GM12878 (cell line): ENCODE data around the gene CACNA1S. TPM values are rescaled to one million over a fixed set of nuclear protein-coding genes. Genes with fewer than 3 reads are reported as not detected.

ENCODE experiments used
- ATAC-seq: fragments of 200-7000 bp; cut with Tn5 transposase; 3 replicates; pipeline ENCODE4 v1.9.1; 2020; ENCODE audit warnings: mild to moderate bottlenecking, moderate library complexity
- BruUV-seq: library from RNA; stranded (reverse); fragments of 400-500 nt; replicated peaks from 2 replicates; lab custom pipeline; 2021; lab: Mats Ljungman, UMichigan
- CTCF ChIA-PET: fragments of 300-600 bp; sonication (Branson Sonifier 250); formaldehyde crosslinking; extraction: SDS; loops from one replicate; lab custom pipeline; 2021; ENCODE audit warnings: inconsistent platforms; lab: Yijun Ruan, JAX
- POLR2A ChIA-PET: fragments of 350-600 bp; formaldehyde crosslinking; extraction: SDS; loops from one replicate; lab custom pipeline; 2021; ENCODE audit warnings: inconsistent platforms; lab: Charles Lee
- RAD21 ChIA-PET: fragments of 300-600 bp; sonication (Branson Sonifier 250); formaldehyde crosslinking; loops from one replicate; lab custom pipeline; 2023; ENCODE audit warnings: antibody characterized with exemption; ENCODE audit not compliant: unreplicated experiment; lab: Charles Lee
- SMC1A ChIA-PET: fragments of 300-600 bp; sonication (Branson Sonifier 250); formaldehyde crosslinking; loops from one replicate; lab custom pipeline; 2023; ENCODE audit not compliant: unreplicated experiment, uncharacterized antibody; lab: Charles Lee
- DNase-seq: peaks from one replicate; pipeline ENCODE4 v3.0.0-alpha.2; 2011; ENCODE audit warnings: low read depth, low spot score
- FAIRE-seq: peaks from 3 replicates; lab custom pipeline; 2011; peaks lifted over from hg19 to GRCh38; lab: Jason Lieb, UNC
- H2AFZ ChIP-seq: 2 replicates; pipeline ENCODE4 v1.6.0; 2011; ENCODE audit warnings: low read depth, low read length, control low read depth; ENCODE audit not compliant: control insufficient read depth
- H3K27ac ChIP-seq: 2 replicates; pipeline ENCODE4 v1.5.1; 2011; ENCODE audit warnings: control low read depth; ENCODE audit not compliant: control insufficient read depth, insufficient read depth
- H3K27me3 ChIP-seq, 2 experiments: replicated peaks in 1 of 2; 2 replicates each; pipeline versions ENCODE4 v1.6.0 to v1.6.1; 2011; ENCODE audit warnings: low read length in 1 of 2; ENCODE audit not compliant: control insufficient read depth in 2 of 2, insufficient read depth in 2 of 2
- H3K36me3 ChIP-seq, 2 experiments: 2 replicates each; pipeline ENCODE4 v1.5.1; 2011; ENCODE audit warnings: low read length in 1 of 2; ENCODE audit not compliant: control insufficient read depth in 2 of 2, insufficient read depth in 2 of 2
- H3K4me1 ChIP-seq: 2 replicates; pipeline ENCODE4 v1.6.1; 2011; ENCODE audit warnings: mild to moderate bottlenecking, low read length, moderate library complexity, mixed read lengths; ENCODE audit not compliant: control insufficient read depth, insufficient read depth
- H3K4me2 ChIP-seq: 2 replicates; pipeline ENCODE4 v1.6.0; 2011; ENCODE audit warnings: control low read depth; ENCODE audit not compliant: control insufficient read depth, insufficient read depth
- H3K4me3 ChIP-seq: fragments of 200-600 bp; sonication (generic); 2 replicates; pipeline ENCODE4 v1.5.1; 2016
- H3K79me2 ChIP-seq: 2 replicates; pipeline ENCODE4 v1.6.0; 2011; ENCODE audit warnings: low read length; ENCODE audit not compliant: control insufficient read depth, insufficient read depth
- H3K9ac ChIP-seq: 2 replicates; pipeline ENCODE4 v1.8.0; 2011; ENCODE audit warnings: low read length, control low read depth, mixed read lengths; ENCODE audit not compliant: control insufficient read depth, insufficient read depth
- H3K9me3 ChIP-seq: replicated peaks from 3 replicates; pipeline ENCODE4 v1.5.1; 2011; ENCODE audit warnings: mild to moderate bottlenecking, low read length; ENCODE audit not compliant: control insufficient read depth, insufficient read depth
- H4K20me1 ChIP-seq: 2 replicates; pipeline ENCODE4 v1.6.0; 2011; ENCODE audit not compliant: control insufficient read depth, insufficient read depth
- BCL11A ChIP-seq: IDR thresholded peaks from 2 replicates; pipeline ENCODE4 v1.6.1; 2011; ENCODE audit warnings: low read depth, low read length
- FOS ChIP-seq: IDR thresholded peaks from 3 replicates; pipeline ENCODE4 v1.6.1; 2011; ENCODE audit warnings: borderline replicate concordance; ENCODE audit not compliant: insufficient read length; ENCODE audit errors: extremely low read depth
- NR2F1 ChIP-seq: fragments of 450-650 bp; conservative IDR thresholded peaks from 2 replicates; pipeline ENCODE4 v1.6.1; 2017; ENCODE audit warnings: mild to moderate bottlenecking
- PML ChIP-seq: IDR thresholded peaks from 2 replicates; pipeline ENCODE4 v1.6.1; 2012; ENCODE audit warnings: low read length, inconsistent platforms
- POU2F2 ChIP-seq: IDR thresholded peaks from 3 replicates; pipeline ENCODE4 v1.6.1; 2011; ENCODE audit warnings: low read depth, mild to moderate bottlenecking, low read length, borderline replicate concordance
- RBBP5 ChIP-seq: fragments of 200-600 bp; sonication (generic); conservative IDR thresholded peaks from 2 replicates; pipeline ENCODE4 v1.6.1; 2016
- RELA ChIP-seq: fragments of 450-650 bp; IDR thresholded peaks from 2 replicates; pipeline ENCODE4 v1.8.0; 2014; ENCODE audit warnings: borderline replicate concordance; ENCODE audit not compliant: partially characterized antibody
- SMAD5 ChIP-seq: IDR thresholded peaks from 2 replicates; pipeline ENCODE4 v1.6.1; 2016; ENCODE audit warnings: antibody characterized with exemption, low read depth
- SPI1 ChIP-seq: IDR thresholded peaks from 2 replicates; pipeline ENCODE4 v1.6.1; 2011; ENCODE audit warnings: low read depth, mild to moderate bottlenecking, low read length, moderate library complexity, borderline replicate concordance; ENCODE audit not compliant: insufficient read depth
- TCF7 ChIP-seq: IDR thresholded peaks from 2 replicates; pipeline ENCODE4 v1.6.1; 2014; ENCODE audit warnings: antibody characterized with exemption, borderline replicate concordance
- ZNF24 ChIP-seq: fragments of 450-650 bp; IDR thresholded peaks from 2 replicates; pipeline ENCODE4 v1.6.1; 2017; ENCODE audit warnings: antibody characterized with exemption, mild to moderate bottlenecking
- WGBS: methylation state at CpG from one replicate; pipeline ENCODE4 v1.1.6; 2016; ENCODE audit warnings: low lambda C conversion rate; ENCODE audit not compliant: insufficient replicate concordance, insufficient coverage; ENCODE audit errors: missing lambda C conversion rate; 5-methylcytosine and 5-hydroxymethylcytosine counted together
- in situ Hi-C: fragments of 300-500 bp; cut with MboI; formaldehyde crosslinking; loops from 9 replicates; pipeline ENCODE4 v1.14.3; 2018; ENCODE audit warnings: mixed read lengths
- intact Hi-C: fragments of 100-400 bp; cut with micrococcal nuclease; formaldehyde crosslinking; loops from one replicate; pipeline ENCODE4 v1.14.2; 2022; ENCODE audit not compliant: unreplicated experiment
- polyA plus RNA-seq, 11 experiments: library from polyadenylated mRNA; depleted of rRNA in 4 of 11; unstranded in 6 of 11; stranded (reverse) in 5 of 11; fragments of >200 nt; fragmentation: Nextera tagmentation in 4 of 11; fragmentation: Illumina TruSeq in 1 of 11; extraction: Ambion mirVana in 4 of 11; extraction: Trizol in 1 of 11; gene quantifications; 1 replicate in 1 of 11; 2 replicates in 10 of 11; pipeline versions ENCODE4 v1.2.1 to v1.2.3, GENCODE V29; 2011 to 2016; ENCODE audit warnings: inconsistent platforms in 2 of 11, missing spikeins in 2 of 11, low read depth in 1 of 11
- total RNA-seq, 4 experiments: library from RNA; depleted of rRNA in 3 of 4; stranded (reverse); fragments of >200 nt in 3 of 4; fragmentation: Illumina TruSeq in 1 of 4; extraction: Trizol in 1 of 4; gene quantifications; 2 replicates each; pipeline versions ENCODE4 v1.2.1 to v1.2.3, GENCODE V29; 2013 to 2021
- TF ChIP-seq, protein P1 (sequence below): fragments of 450-650 bp; IDR thresholded peaks from 2 replicates; pipeline ENCODE4 v1.6.1; 2017; ENCODE audit warnings: mild to moderate bottlenecking, moderate library complexity
- TF ChIP-seq, protein P2 (sequence below): fragments of 450-650 bp; IDR thresholded peaks from 2 replicates; pipeline ENCODE4 v1.6.1; 2018; ENCODE audit warnings: mild to moderate bottlenecking, low read depth, moderate library complexity; ENCODE audit not compliant: partially characterized antibody
- TF ChIP-seq, protein P3 (sequence below): fragments of 450-650 bp; IDR thresholded peaks from 2 replicates; pipeline ENCODE4 v1.6.1; 2018; ENCODE audit warnings: borderline replicate concordance, mild to moderate bottlenecking; ENCODE audit not compliant: partially characterized antibody

CACNA1S gene
- total and polyA plus RNA-seq, 10 of the 15 experiments (the other 5 are each of a cell fraction or from before 2014, with no cell fraction given) = under 0.01 to 0.04 (median 0.02) TPM; not detected in 6

DNA sequence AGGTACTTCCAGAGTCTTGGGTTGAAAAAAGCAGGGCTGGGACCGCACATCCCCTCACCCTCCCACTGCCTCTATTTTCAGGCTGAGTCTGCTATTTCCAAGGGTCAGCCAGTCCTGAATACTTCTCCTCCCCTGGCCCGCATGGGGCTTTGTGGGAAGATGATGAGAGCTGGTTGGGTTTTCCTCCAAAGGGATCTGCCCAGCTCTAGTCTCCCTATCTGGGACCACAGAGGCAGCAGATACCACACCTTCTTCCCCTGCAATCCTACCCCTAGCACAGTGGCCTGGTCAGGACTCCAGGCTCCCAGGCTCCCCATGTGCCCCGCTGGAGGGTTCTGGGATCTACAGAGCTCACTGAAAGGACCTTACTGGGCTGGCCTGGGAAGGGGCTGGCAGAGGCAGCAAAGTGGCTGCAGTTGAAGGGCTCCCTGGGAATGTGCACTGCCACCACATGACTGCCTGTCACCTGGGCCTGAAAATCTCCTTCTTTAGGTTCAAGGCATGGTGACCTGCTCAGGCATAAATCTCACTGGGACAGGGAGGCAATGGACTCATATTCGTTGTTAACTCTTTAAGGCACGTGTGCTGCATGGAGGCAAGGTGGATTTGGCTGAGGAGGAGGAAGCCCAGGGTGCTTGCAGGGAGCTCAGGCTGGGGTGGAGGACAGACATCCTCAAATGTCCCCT lies 13.1 kb downstream of the CACNA1S start:
- H2AFZ ChIP-seq = no peak overlapping the region
- BruUV-seq = no TSS peak

More for the DNA sequence above, 13.1 kb downstream of the CACNA1S start:
- Histone ChIP-seq H4K20me1 (no peaks in the 10 kb centered on the region), H3K4me2 (no peak overlapping the region), H3K4me1 (no peaks in the 10 kb centered on the region; the same call in 1 of the 2 replicates), H3K9me3 (no peaks in the 10 kb centered on the region), H3K79me2 (no peaks in the 10 kb centered on the region), H3K36me3 (no peaks in the 10 kb centered on the region), H3K4me3 (no peak overlapping the region), H3K27me3 (peaks cover 0 to 4% of the 10 kb centered on the region in 2 experiments; a peak in 3 of 4 replicates), H3K27ac (no peak overlapping the region), H3K9ac (no peak overlapping the region)
- ATAC-seq = no peak
- in situ Hi-C loops = no loop called here
- TF ChIP-seq PML (no peak), SPI1 (no peak), NR2F1 (no peak), RBBP5 (no peak), SMAD5 (no peak), BCL11A (no peak), TCF7 (no peak), ZNF24 (no peak), RELA (no peak), FOS (no peak), POU2F2 (no peak)
- TF ChIP-seq, protein P1, sequence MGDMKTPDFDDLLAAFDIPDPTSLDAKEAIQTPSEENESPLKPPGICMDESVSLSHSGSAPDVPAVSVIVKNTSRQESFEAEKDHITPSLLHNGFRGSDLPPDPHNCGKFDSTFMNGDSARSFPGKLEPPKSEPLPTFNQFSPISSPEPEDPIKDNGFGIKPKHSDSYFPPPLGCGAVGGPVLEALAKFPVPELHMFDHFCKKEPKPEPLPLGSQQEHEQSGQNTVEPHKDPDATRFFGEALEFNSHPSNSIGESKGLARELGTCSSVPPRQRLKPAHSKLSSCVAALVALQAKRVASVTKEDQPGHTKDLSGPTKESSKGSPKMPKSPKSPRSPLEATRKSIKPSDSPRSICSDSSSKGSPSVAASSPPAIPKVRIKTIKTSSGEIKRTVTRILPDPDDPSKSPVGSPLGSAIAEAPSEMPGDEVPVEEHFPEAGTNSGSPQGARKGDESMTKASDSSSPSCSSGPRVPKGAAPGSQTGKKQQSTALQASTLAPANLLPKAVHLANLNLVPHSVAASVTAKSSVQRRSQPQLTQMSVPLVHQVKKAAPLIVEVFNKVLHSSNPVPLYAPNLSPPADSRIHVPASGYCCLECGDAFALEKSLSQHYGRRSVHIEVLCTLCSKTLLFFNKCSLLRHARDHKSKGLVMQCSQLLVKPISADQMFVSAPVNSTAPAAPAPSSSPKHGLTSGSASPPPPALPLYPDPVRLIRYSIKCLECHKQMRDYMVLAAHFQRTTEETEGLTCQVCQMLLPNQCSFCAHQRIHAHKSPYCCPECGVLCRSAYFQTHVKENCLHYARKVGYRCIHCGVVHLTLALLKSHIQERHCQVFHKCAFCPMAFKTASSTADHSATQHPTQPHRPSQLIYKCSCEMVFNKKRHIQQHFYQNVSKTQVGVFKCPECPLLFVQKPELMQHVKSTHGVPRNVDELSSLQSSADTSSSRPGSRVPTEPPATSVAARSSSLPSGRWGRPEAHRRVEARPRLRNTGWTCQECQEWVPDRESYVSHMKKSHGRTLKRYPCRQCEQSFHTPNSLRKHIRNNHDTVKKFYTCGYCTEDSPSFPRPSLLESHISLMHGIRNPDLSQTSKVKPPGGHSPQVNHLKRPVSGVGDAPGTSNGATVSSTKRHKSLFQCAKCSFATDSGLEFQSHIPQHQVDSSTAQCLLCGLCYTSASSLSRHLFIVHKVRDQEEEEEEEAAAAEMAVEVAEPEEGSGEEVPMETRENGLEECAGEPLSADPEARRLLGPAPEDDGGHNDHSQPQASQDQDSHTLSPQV = no peak
- TF ChIP-seq, protein P2, sequence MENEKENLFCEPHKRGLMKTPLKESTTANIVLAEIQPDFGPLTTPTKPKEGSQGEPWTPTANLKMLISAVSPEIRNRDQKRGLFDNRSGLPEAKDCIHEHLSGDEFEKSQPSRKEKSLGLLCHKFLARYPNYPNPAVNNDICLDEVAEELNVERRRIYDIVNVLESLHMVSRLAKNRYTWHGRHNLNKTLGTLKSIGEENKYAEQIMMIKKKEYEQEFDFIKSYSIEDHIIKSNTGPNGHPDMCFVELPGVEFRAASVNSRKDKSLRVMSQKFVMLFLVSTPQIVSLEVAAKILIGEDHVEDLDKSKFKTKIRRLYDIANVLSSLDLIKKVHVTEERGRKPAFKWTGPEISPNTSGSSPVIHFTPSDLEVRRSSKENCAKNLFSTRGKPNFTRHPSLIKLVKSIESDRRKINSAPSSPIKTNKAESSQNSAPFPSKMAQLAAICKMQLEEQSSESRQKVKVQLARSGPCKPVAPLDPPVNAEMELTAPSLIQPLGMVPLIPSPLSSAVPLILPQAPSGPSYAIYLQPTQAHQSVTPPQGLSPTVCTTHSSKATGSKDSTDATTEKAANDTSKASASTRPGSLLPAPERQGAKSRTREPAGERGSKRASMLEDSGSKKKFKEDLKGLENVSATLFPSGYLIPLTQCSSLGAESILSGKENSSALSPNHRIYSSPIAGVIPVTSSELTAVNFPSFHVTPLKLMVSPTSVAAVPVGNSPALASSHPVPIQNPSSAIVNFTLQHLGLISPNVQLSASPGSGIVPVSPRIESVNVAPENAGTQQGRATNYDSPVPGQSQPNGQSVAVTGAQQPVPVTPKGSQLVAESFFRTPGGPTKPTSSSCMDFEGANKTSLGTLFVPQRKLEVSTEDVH = no peak
- TF ChIP-seq, protein P3, sequence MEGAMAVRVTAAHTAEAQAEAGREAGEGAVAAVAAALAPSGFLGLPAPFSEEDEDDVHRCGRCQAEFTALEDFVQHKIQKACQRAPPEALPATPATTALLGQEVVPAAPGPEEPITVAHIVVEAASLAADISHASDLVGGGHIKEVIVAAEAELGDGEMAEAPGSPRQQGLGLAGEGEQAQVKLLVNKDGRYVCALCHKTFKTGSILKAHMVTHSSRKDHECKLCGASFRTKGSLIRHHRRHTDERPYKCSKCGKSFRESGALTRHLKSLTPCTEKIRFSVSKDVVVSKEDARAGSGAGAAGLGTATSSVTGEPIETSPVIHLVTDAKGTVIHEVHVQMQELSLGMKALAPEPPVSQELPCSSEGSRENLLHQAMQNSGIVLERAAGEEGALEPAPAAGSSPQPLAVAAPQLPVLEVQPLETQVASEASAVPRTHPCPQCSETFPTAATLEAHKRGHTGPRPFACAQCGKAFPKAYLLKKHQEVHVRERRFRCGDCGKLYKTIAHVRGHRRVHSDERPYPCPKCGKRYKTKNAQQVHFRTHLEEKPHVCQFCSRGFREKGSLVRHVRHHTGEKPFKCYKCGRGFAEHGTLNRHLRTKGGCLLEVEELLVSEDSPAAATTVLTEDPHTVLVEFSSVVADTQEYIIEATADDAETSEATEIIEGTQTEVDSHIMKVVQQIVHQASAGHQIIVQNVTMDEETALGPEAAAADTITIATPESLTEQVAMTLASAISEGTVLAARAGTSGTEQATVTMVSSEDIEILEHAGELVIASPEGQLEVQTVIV = no peak
- ChIA-PET CTCF (interaction anchor here (0.5 to 1.6 kb wide), 2 partner anchors 13 to 190 kb away, joined by 3 to 6 read pairs; no protein-coding TSS in a partner anchor), SMC1A (no interaction called here), RAD21 (no interaction called here), POLR2A (no interaction called here)
- intact Hi-C loops = no loop called here
- 6% methylated on average over 5 of the region's 5 CpGs for WGBS
- DNase-seq = no peak
- FAIRE-seq = no peak
